HepG2 (cell line): Measurements from ENCODE around the gene CYP27B1. TPM values are rescaled to one million over a fixed set of nuclear protein-coding genes. Genes with fewer than 3 reads are reported as not detected.

ENCODE experiments used
- ATAC-seq: fragments of 200-7000 bp; cut with Tn5 transposase; 3 replicates; pipeline ENCODE4 v1.9.1; 2020; ENCODE audit warnings: mild to moderate bottlenecking, moderate library complexity
- BruUV-seq: library from RNA; stranded (reverse); fragments of 400-500 nt; replicated peaks from 2 replicates; lab custom pipeline; 2021; lab: Mats Ljungman, UMichigan
- CTCF ChIA-PET: fragments of 300-600 bp; formaldehyde crosslinking; extraction: SDS; loops from one replicate; lab custom pipeline; 2021; ENCODE audit warnings: low total read pairs, inconsistent platforms, low intra/inter-chr PET ratio; lab: Yijun Ruan, JAX
- POLR2A ChIA-PET: fragments of 350-600 bp; sonication (Branson Sonifier 250); formaldehyde crosslinking; loops from one replicate; lab custom pipeline; 2020; ENCODE audit warnings: antibody characterized with exemption, inconsistent platforms; lab: Yijun Ruan, JAX
- DNase-seq: peaks from one replicate; pipeline ENCODE4 v3.0.0-alpha.2; 2015; ENCODE audit warnings: low spot score
- FAIRE-seq: peaks from 3 replicates; lab custom pipeline; 2011; peaks lifted over from hg19 to GRCh38; lab: Jason Lieb, UNC
- H2AFZ ChIP-seq: one replicate; pipeline ENCODE4 v1.6.1; 2011; ENCODE audit warnings: low read length, inconsistent platforms
- H3K27ac ChIP-seq: fragments of 300-600 bp; 3 replicates; pipeline ENCODE4 v1.8.0; 2011; ENCODE audit warnings: mixed run types, mild to moderate bottlenecking, mixed read lengths, low read length, inconsistent platforms; ENCODE audit not compliant: insufficient read depth; ENCODE audit errors: extremely low read length
- H3K27me3 ChIP-seq, 2 experiments: fragments of 200-600 bp in 1 of 2; 2 replicates in 1 of 2; 3 replicates in 1 of 2; pipeline versions ENCODE4 v1.6.0 to v1.8.0; 2011; ENCODE audit warnings: low read length in 2 of 2, mild to moderate bottlenecking in 2 of 2, moderate library complexity in 2 of 2, inconsistent platforms in 1 of 2; ENCODE audit not compliant: insufficient read depth in 2 of 2, control insufficient read depth in 1 of 2
- H3K36me3 ChIP-seq, 2 experiments: fragments of 200-600 bp in 1 of 2; replicated peaks in 1 of 2; 2 replicates in 1 of 2; 3 replicates in 1 of 2; pipeline versions ENCODE4 v1.5.1 to v1.8.0; 2011; ENCODE audit warnings: low read length in 2 of 2, inconsistent platforms in 1 of 2; ENCODE audit not compliant: insufficient read depth in 2 of 2, control insufficient read depth in 1 of 2
- H3K4me1 ChIP-seq: 2 replicates; pipeline ENCODE4 v1.5.1; 2012; ENCODE audit warnings: low read length, inconsistent platforms; ENCODE audit not compliant: insufficient read depth
- H3K4me2 ChIP-seq: 2 replicates; pipeline ENCODE4 v1.6.0; 2011; ENCODE audit warnings: low read depth, low read length, inconsistent platforms
- H3K4me3 ChIP-seq, 3 experiments: fragments of 200-600 bp in 1 of 3; sonication (generic), shearing (Covaris generic) in 1 of 3; replicated peaks in 1 of 3; 2 replicates each; pipeline ENCODE4 v1.5.1; 2011 to 2016; ENCODE audit warnings: low read length in 3 of 3, inconsistent platforms in 2 of 3, low read depth in 2 of 3, mild to moderate bottlenecking in 2 of 3, control low read depth in 1 of 3, mixed read lengths in 1 of 3; ENCODE audit not compliant: insufficient read depth in 1 of 3
- H3K79me2 ChIP-seq: one replicate; pipeline ENCODE4 v1.6.1; 2011; ENCODE audit warnings: low read length, inconsistent platforms; ENCODE audit not compliant: insufficient read depth
- H3K9ac ChIP-seq: 2 replicates; pipeline ENCODE4 v1.6.0; 2011; ENCODE audit warnings: mild to moderate bottlenecking, low read depth, low read length, inconsistent platforms; ENCODE audit not compliant: insufficient read depth
- H3K9me3 ChIP-seq: 2 replicates; pipeline ENCODE4 v1.5.1; 2012; ENCODE audit warnings: mild to moderate bottlenecking, low read length
- H4K20me1 ChIP-seq: 2 replicates; pipeline ENCODE4 v1.6.0; 2011; ENCODE audit warnings: inconsistent platforms, mild to moderate bottlenecking, low read length, moderate library complexity; ENCODE audit not compliant: insufficient read depth
- ATF7 ChIP-seq, 2 experiments: fragments of 450-650 bp in 1 of 2; sonication (generic) in 1 of 2; formaldehyde crosslinking in 1 of 2; IDR thresholded peaks; 2 replicates each; pipeline versions ENCODE4 v1.4.0 to v1.6.1; 2016 to 2020; ENCODE audit warnings: antibody characterized with exemption in 1 of 2, mild to moderate bottlenecking in 1 of 2, missing genetic modification reagents in 1 of 2
- GMEB2 ChIP-seq: IDR thresholded peaks from 2 replicates; pipeline ENCODE4 v1.6.1; 2016; ENCODE audit warnings: missing biosample characterization, missing genetic modification reagents, low read depth
- MAFF ChIP-seq: IDR thresholded peaks from 2 replicates; pipeline ENCODE4 v1.6.1; 2011; ENCODE audit warnings: low read depth, low read length, improper control_type of control experiment
- MAFK ChIP-seq, 2 experiments: IDR thresholded peaks in 1 of 2; conservative IDR thresholded peaks in 1 of 2; 2 replicates each; pipeline ENCODE4 v1.6.1; 2011; ENCODE audit warnings: improper control_type of control experiment in 2 of 2, low read length in 2 of 2
- MIER3 ChIP-seq: IDR thresholded peaks from 2 replicates; pipeline ENCODE4 v1.6.1; 2016; ENCODE audit warnings: missing compliant biosample characterization, borderline replicate concordance
- NR3C1 ChIP-seq: sonication (generic); formaldehyde crosslinking; IDR thresholded peaks from 2 replicates; pipeline ENCODE4 v1.4.0; 2020; ENCODE audit warnings: missing genetic modification reagents
- PCBP2 ChIP-seq: fragments of 200-400 bp; formaldehyde crosslinking; optimal IDR thresholded peaks from 2 replicates; pipeline ENCODE3; 2018; ENCODE audit warnings: low read length, low read depth; ENCODE audit not compliant: poor library complexity, severe bottlenecking
- RFX5 ChIP-seq: IDR thresholded peaks from 2 replicates; pipeline ENCODE4 v1.6.1; 2011; ENCODE audit warnings: low read depth, low read length, improper control_type of control experiment
- ZNF101 ChIP-seq: sonication (generic); formaldehyde crosslinking; IDR thresholded peaks from 2 replicates; pipeline ENCODE4 v1.4.0; 2020; ENCODE audit warnings: mild to moderate bottlenecking, low read depth, missing genetic modification reagents, borderline replicate concordance
- ZNF598 ChIP-seq: sonication (generic); formaldehyde crosslinking; IDR thresholded peaks from 2 replicates; pipeline ENCODE4 v1.5.1; 2020; ENCODE audit warnings: mild to moderate bottlenecking, missing genetic modification reagents, borderline replicate concordance
- whole genome bisulfite sequencing: methylation state at CpG from one replicate; pipeline ENCODE4 v1.1.6; 2017; ENCODE audit warnings: low lambda C conversion rate; 5-methylcytosine and 5-hydroxymethylcytosine counted together
- in situ Hi-C: cut with HindIII; loops from 2 replicates; pipeline ENCODE4 v1.10.0; 2017; ENCODE audit warnings: low pct_unique_long_range_greater_than_20kb; ENCODE audit not compliant: extremely low pct_ligation_motif_present
- intact Hi-C: fragments of 100-400 bp; cut with micrococcal nuclease; formaldehyde crosslinking; loops from one replicate; pipeline ENCODE4 v1.10.0; 2022; ENCODE audit not compliant: unreplicated experiment
- polyA plus RNA-seq, 8 experiments: library from polyadenylated mRNA; depleted of rRNA in 3 of 8; stranded (reverse) in 7 of 8; unstranded in 1 of 8; fragments of >200 nt; fragmentation: Illumina TruSeq in 4 of 8; extraction: Trizol in 4 of 8; gene quantifications; 2 replicates each; pipeline versions ENCODE4 v1.2.1 to v1.2.3, GENCODE V29; 2011 to 2016; ENCODE audit warnings: low read depth in 4 of 8, missing spikeins in 1 of 8, mixed read lengths in 1 of 8; ENCODE audit not compliant: insufficient read depth in 1 of 8
- total RNA-seq, 5 experiments: library from RNA; depleted of rRNA; stranded (reverse); fragments of >200 nt; fragmentation: Illumina TruSeq; extraction: Trizol; gene quantifications; 2 replicates each; pipeline ENCODE4 v1.2.3, GENCODE V29; 2016; ENCODE audit warnings: low read depth in 1 of 5
- TF ChIP-seq, protein P1 (sequence below): sonication (generic); formaldehyde crosslinking; IDR thresholded peaks from 2 replicates; pipeline ENCODE4 v1.8.0; 2023; ENCODE audit warnings: mild to moderate bottlenecking, missing genetic modification reagents

The CYP27B1 gene
- total and polyA plus RNA-seq, 2 of the 13 experiments (the other 11 are each of a cell fraction or from before 2014, with no cell fraction given), result 2.3 to 3.0 TPM

DNA sequence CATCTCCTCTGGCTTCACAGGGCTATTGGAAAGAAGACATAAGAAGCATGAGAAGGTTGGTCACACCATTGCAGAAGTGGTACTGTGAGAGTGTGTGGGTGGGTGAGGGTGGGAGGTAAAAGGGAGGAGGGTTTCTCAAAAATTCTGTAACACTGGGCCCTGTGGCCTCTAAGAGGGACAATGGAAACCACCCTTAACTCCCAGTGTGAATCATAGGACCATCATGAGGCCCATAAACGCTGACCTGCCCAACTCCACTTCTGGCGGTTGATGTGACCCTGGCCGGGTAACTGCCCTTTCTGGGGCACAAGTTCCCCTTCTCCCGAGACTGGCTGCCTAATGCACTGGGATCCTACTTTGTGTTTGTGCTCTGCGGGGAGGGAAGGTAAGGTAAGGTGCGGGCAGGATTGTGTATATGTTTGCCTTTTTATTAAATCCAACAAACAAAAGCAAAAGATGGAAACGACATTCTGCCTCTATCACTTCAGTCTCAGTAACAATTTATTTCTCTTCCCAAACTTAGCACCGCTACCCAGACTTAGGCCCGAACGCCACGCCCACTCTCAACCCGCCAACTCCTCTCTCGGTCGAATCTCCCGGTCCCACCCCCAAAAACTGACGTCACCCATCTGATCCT is 4.5 kb upstream of the CYP27B1 start (continued):
- peak; percentile 98 for TF ChIP-seq ATF7 (IDR thresholded peaks at IDR 0.05)
- no peak for TF ChIP-seq ATF7 (CRISPR knock-in tag; IDR thresholded peaks at IDR 0.05)
- 0 out of 2 replicates have a peak, but pooled peaks have one; percentile 2 for TF ChIP-seq ZNF598
- TF ChIP-seq NR3C1 (CRISPR knock-in tag), result no peak
- TF ChIP-seq, protein P1, sequence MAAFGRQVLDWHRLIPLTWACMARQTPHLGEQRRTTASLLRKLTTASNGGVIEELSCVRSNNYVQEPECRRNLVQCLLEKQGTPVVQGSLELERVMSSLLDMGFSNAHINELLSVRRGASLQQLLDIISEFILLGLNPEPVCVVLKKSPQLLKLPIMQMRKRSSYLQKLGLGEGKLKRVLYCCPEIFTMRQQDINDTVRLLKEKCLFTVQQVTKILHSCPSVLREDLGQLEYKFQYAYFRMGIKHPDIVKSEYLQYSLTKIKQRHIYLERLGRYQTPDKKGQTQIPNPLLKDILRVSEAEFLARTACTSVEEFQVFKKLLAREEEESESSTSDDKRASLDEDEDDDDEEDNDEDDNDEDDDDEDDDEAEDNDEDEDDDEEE (CRISPR knock-in tag), result no peak
- TF ChIP-seq RFX5, result no peak
- no peak for TF ChIP-seq PCBP2
- TF ChIP-seq MIER3 (CRISPR knock-in tag), result no peak
- TF ChIP-seq GMEB2 (CRISPR knock-in tag), result no peak

- H3K4me3 ChIP-seq, result peak overlapping the region; percentile 77 to 89 (median 78); a peak in 5 of 6 replicates
- in situ Hi-C loops (no loop called here), intact Hi-C loops (loop anchor here (5.0 kb wide), 1 partner anchor 72 kb away; no protein-coding TSS in a partner anchor)
- CTCF ChIA-PET, result no interaction called here
- peak overlapping the region; percentile 97 for H3K27ac ChIP-seq
- H3K4me1 ChIP-seq, result peaks cover 32% of the 10 kb centered on the region
- peak overlapping the region; percentile 94; the same call in 1 of the 2 replicates for H3K9ac ChIP-seq
- POLR2A ChIA-PET, result interaction anchor here (0.6 kb wide), 1 partner anchor 61 kb away, joined by 3 read pairs; no protein-coding TSS in a partner anchor
- peaks cover 0 to 2% of the 10 kb centered on the region in 2 experiments; a peak in 1 of 5 replicates for H3K27me3 ChIP-seq
- no peaks in the 10 kb centered on the region for H4K20me1 ChIP-seq
- peak overlapping the region; percentile 96 for H3K4me2 ChIP-seq
- peaks cover 16 to 18% of the 10 kb centered on the region in 2 experiments for H3K36me3 ChIP-seq
- WGBS, result 92% methylated on average over 4 of the region's 4 CpGs
- no peak for DNase-seq
- H2AFZ ChIP-seq, result no peak overlapping the region
- no peak for FAIRE-seq
- no TSS peak for BruUV-seq
- TF ChIP-seq MAFK (conservative IDR thresholded peaks at IDR 0.05 in 1 of 2, IDR thresholded peaks at IDR 0.05 in 1 of 2; ENCODE audit: low read length in 2 of 2), result peak; percentile 76 to 84
- TF ChIP-seq ZNF101, result no peak
- TF ChIP-seq MAFF, result peak; percentile 67
- ATAC-seq, result no peak
- peaks cover 17% of the 10 kb centered on the region for H3K79me2 ChIP-seq
- H3K9me3 ChIP-seq, result no peaks in the 10 kb centered on the region
Observed at GRCh38 chr12:57770734-57771133, 3.9 kb upstream of the CYP27B1 start.
